Gastrocnemius medialis (tissue), 4 donors: ENCODE results near the gene MAP7.

Experiments used
- POLR2A ChIP-seq, 2 donors: fragments of 450-650 bp; IDR thresholded peaks; one replicate each; pipeline ENCODE4 v1.6.1; 2017; ENCODE audit warnings: antibody characterized with exemption in 2 of 2, mild to moderate bottlenecking in 2 of 2, moderate library complexity in 2 of 2
- TF ChIP-seq, protein P1 (sequence below), 5 experiments: fragments of 450-650 bp in 3 of 5; fragments of 200-600 bp in 2 of 5; sonication (generic) in 2 of 5; IDR thresholded peaks in 4 of 5; conservative IDR thresholded peaks in 1 of 5; 1 replicate in 4 of 5; 2 replicates in 1 of 5; pipeline ENCODE4 v1.5.1; 2016 to 2019; ENCODE audit warnings: antibody characterized with exemption in 5 of 5, mild to moderate bottlenecking in 3 of 5, moderate library complexity in 3 of 5

DNA sequence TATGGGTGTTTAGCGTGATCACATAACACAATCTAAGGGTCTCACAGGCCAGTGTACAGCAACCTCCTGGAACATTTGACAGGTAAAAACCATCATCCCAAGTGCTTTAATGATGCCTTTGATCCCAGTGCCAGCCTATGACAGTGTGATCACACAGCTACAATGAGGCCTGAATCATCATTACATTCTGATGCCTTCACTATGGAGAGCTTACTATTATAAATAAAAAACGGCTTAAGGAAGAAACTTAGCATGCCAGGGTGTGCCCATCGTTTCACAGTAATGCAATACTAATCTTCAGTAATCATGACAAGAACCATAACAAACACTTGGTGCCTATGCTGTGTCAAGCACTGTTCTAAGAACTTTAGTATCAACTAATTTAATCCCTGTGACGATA lies 11.4 kb downstream of the MAP7 start:
- TF ChIP-seq, protein P1, sequence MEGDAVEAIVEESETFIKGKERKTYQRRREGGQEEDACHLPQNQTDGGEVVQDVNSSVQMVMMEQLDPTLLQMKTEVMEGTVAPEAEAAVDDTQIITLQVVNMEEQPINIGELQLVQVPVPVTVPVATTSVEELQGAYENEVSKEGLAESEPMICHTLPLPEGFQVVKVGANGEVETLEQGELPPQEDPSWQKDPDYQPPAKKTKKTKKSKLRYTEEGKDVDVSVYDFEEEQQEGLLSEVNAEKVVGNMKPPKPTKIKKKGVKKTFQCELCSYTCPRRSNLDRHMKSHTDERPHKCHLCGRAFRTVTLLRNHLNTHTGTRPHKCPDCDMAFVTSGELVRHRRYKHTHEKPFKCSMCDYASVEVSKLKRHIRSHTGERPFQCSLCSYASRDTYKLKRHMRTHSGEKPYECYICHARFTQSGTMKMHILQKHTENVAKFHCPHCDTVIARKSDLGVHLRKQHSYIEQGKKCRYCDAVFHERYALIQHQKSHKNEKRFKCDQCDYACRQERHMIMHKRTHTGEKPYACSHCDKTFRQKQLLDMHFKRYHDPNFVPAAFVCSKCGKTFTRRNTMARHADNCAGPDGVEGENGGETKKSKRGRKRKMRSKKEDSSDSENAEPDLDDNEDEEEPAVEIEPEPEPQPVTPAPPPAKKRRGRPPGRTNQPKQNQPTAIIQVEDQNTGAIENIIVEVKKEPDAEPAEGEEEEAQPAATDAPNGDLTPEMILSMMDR (IDR thresholded peaks at IDR 0.05 in 4 of 5, conservative IDR thresholded peaks at IDR 0.05 in 1 of 5) = no peak
- no peak for TF ChIP-seq POLR2A (IDR thresholded peaks at IDR 0.05)
